ENCODE measurements around the gene KANK2. TPM values are rescaled to one million over a fixed set of nuclear protein-coding genes. Genes with fewer than 3 reads are reported as not detected.

The KANK2 gene
- total and polyA plus RNA-seq, 2 of the 8 experiments (the other 6 are each of a cell fraction or from before 2014, with no cell fraction given) = 25.2 to 42.3 TPM

DNA sequence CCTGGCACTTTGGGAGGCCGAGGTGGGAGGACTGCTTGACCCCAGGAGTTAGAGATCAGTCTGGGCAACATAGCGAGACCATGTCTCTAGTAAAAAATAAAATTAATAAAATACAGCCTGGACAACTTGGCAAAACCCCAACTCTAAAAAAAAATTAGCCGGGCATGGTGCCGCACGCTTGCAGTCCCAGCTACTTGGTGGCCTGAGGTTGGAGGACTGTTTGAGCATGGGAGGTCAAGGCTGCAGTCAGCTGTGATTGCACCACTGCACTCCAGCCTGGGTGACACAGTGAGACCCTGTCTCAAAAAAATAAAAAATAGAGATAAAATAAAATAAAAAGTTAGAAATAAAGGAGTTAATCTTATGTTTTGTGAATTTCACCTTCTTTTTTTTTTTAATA is 26.2 kb downstream of the KANK2 start (continued):
- TF ChIP-seq, protein P1, sequence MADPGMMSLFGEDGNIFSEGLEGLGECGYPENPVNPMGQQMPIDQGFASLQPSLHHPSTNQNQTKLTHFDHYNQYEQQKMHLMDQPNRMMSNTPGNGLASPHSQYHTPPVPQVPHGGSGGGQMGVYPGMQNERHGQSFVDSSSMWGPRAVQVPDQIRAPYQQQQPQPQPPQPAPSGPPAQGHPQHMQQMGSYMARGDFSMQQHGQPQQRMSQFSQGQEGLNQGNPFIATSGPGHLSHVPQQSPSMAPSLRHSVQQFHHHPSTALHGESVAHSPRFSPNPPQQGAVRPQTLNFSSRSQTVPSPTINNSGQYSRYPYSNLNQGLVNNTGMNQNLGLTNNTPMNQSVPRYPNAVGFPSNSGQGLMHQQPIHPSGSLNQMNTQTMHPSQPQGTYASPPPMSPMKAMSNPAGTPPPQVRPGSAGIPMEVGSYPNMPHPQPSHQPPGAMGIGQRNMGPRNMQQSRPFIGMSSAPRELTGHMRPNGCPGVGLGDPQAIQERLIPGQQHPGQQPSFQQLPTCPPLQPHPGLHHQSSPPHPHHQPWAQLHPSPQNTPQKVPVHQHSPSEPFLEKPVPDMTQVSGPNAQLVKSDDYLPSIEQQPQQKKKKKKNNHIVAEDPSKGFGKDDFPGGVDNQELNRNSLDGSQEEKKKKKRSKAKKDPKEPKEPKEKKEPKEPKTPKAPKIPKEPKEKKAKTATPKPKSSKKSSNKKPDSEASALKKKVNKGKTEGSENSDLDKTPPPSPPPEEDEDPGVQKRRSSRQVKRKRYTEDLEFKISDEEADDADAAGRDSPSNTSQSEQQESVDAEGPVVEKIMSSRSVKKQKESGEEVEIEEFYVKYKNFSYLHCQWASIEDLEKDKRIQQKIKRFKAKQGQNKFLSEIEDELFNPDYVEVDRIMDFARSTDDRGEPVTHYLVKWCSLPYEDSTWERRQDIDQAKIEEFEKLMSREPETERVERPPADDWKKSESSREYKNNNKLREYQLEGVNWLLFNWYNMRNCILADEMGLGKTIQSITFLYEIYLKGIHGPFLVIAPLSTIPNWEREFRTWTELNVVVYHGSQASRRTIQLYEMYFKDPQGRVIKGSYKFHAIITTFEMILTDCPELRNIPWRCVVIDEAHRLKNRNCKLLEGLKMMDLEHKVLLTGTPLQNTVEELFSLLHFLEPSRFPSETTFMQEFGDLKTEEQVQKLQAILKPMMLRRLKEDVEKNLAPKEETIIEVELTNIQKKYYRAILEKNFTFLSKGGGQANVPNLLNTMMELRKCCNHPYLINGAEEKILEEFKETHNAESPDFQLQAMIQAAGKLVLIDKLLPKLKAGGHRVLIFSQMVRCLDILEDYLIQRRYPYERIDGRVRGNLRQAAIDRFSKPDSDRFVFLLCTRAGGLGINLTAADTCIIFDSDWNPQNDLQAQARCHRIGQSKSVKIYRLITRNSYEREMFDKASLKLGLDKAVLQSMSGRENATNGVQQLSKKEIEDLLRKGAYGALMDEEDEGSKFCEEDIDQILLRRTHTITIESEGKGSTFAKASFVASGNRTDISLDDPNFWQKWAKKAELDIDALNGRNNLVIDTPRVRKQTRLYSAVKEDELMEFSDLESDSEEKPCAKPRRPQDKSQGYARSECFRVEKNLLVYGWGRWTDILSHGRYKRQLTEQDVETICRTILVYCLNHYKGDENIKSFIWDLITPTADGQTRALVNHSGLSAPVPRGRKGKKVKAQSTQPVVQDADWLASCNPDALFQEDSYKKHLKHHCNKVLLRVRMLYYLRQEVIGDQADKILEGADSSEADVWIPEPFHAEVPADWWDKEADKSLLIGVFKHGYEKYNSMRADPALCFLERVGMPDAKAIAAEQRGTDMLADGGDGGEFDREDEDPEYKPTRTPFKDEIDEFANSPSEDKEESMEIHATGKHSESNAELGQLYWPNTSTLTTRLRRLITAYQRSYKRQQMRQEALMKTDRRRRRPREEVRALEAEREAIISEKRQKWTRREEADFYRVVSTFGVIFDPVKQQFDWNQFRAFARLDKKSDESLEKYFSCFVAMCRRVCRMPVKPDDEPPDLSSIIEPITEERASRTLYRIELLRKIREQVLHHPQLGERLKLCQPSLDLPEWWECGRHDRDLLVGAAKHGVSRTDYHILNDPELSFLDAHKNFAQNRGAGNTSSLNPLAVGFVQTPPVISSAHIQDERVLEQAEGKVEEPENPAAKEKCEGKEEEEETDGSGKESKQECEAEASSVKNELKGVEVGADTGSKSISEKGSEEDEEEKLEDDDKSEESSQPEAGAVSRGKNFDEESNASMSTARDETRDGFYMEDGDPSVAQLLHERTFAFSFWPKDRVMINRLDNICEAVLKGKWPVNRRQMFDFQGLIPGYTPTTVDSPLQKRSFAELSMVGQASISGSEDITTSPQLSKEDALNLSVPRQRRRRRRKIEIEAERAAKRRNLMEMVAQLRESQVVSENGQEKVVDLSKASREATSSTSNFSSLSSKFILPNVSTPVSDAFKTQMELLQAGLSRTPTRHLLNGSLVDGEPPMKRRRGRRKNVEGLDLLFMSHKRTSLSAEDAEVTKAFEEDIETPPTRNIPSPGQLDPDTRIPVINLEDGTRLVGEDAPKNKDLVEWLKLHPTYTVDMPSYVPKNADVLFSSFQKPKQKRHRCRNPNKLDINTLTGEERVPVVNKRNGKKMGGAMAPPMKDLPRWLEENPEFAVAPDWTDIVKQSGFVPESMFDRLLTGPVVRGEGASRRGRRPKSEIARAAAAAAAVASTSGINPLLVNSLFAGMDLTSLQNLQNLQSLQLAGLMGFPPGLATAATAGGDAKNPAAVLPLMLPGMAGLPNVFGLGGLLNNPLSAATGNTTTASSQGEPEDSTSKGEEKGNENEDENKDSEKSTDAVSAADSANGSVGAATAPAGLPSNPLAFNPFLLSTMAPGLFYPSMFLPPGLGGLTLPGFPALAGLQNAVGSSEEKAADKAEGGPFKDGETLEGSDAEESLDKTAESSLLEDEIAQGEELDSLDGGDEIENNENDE (IDR thresholded peaks at IDR 0.05; ENCODE audit: insufficient replicate concordance, low read length) = no peak
- TF ChIP-seq, protein P2, sequence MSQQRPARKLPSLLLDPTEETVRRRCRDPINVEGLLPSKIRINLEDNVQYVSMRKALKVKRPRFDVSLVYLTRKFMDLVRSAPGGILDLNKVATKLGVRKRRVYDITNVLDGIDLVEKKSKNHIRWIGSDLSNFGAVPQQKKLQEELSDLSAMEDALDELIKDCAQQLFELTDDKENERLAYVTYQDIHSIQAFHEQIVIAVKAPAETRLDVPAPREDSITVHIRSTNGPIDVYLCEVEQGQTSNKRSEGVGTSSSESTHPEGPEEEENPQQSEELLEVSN (IDR thresholded peaks at IDR 0.05) = no peak
- TF ChIP-seq KDM5A (IDR thresholded peaks at IDR 0.05; ENCODE audit: low read length) = no peak
- TF ChIP-seq BCL11A (IDR thresholded peaks at IDR 0.05; ENCODE audit: low read depth in 2 of 2, low read length in 2 of 2) = no peak

Data from H1 (cell line).